Hippocampal formation (tissue), 2 donors: Measurements from ENCODE around the gene VSIG10L.

Experiments used
- DNase-seq, 2 donors: peaks; one replicate each; lab custom pipeline; 2025; lab: John Stamatoyannopoulos, UW

VSIG10L gene

DNA sequence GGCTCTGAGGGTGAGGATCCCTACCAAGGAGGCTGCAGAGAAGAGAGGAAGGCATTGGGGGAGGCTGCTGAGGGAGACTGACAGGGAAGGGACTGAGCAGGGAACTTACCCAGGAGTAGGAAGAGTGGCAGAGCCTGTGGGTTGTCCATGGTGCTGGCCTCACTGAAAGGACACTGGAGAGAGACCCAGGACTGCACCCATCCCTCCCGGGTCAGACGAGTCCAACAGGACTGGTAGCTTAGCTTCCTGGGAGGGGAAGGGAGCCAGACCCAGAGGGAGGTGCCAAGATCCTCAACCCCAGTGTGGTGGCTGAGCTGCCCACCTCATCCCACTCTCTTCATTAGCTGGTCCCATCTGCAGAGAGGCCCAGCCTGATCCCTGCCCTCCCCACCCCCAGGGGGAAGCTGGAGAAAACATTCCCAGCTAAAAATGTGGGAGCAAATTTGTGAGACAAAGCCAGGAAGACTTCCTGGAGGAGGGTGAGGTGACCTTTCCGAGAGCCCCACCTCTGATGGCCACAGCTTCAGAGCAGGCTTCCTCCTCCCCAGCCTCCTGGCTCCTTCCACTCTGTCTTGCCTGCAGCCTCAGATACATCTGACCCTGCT lies at the start of gene VSIG10L:
VSIG10L (minus strand) TSS at position 164 of the 605 bp plus-strand sequence; CDS start at position 149, 15 bp downstream.
- no peak for DNase-seq

DNA sequence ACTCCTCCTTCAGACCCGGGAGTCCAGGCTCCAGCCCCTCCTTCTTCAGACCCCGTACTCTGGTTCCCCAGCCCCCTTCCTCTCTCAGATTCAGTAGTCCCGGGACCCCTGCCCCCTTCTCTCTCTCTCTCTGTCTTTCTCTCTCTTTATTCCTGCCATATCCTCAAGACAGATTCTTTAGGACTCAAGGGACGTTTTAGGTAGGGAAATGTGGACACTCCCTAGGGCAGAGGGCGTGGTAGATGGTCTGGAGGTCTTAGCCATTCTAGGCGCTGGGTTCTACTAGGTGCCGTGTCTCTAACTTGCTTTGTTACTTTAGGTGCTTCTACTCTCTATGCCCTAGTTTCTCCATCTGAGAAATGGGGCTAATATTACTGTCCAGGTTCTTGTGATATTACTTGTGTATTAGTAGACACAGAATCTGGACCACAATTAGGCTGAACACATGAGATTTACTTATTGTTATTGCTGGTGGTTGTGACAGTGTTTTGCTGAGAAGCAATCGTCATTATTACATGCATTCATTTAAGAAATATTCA lies 49.2 kb upstream of the VSIG10L start:
- DNase-seq, result no peak

DNA sequence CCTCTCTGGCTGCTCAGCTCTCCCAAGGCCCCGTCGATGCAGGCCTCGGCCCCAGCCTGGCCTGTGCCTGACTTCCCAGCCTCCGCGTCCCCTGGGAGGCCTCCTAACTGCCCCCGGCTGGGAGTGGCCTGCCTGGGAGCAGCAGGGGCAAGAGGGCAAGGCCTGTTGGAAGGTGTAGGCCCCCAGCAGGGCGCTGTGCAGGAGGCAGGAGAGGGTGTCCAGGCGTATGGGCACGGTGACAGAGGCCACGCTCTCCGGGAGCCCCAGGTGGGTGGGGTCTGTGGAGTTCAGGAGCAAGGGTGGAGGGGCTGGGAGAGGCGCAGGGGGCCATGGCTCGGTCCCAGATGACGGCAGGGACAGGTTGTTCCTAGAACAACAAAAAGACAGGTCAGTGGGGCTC lies 47.2 kb upstream of the VSIG10L start:
- DNase-seq, result no peak

DNA sequence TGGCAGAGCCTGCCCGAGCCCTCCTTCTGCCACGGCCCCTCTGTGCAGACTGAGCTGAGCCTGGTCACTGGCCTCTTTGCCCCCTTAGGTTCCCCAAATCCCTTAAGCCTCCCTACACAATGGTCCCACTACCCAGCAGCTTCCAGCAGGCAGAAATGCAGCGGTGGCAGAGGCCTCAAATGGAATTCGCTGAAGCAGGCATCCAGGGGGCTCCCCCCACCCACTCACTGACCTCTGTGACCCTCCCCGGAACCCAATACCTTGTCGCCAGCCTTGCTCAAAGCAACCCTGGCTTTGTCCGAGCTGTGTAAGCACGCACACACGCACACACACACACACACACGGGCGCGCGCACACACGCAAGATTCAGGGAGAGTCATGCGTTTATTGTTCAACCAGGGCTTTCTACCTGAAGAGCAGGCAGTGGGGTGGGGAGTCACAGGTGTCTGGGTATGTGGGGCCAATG lies 46.0 kb upstream of the VSIG10L start, which contains the start of gene LIM2:
LIM2 (minus strand) TSS at position 51 of the 466 bp plus-strand sequence. CDS start 531 bp downstream, outside the sequence.
- DNase-seq, result no peak

DNA sequence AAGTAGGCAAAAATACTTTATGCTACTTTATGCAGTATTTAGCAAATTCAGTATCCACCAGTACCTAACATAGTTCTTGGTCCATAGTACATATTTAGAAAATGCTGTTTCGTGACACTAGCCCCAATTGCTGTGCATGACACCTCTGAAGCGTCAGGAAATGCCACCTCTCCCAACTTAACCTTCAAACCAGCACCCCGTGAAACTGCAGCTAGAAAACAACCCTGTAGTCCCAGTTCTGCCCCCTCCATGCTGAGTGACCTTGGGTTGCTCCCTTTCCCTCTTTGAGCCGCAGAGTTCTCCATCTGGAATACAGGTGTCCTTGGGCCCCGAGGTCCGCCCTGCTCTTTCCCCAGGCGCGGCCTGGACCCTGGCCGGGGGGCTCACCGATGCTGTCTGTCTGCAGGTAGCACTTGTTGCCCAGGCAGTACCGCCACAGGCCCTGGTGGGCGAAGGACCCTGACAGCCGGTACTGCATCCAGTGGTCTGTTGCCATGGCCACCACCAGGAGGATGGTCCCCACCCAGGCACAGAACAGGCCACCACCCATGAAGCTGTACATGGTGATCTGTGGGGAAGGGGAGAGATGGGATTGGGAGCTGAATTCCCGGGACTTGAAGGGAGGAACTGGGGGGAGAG lies 45.1 kb upstream of the VSIG10L start:
- DNase-seq, result no peak

DNA sequence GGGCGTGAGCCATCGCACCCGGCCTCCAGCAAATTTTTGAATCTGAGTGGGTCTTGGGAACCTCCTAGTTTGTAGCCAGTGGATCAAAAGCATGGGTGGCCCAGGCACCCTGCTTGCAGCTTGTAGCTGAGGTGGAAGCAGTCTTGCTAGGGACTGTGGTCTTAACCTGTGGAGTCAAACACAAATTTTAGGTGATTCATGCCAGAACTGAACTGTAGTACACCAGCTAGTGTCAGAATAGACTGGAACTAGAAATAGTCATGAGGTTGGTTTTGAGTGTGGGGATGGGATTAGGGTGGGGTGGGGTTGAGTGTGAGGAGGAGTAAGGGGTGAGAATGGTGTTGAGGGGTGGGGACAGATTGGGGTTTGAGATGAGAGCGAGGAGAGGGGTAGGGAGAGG lies 40.1 kb upstream of the VSIG10L start:
- no peak for DNase-seq

DNA sequence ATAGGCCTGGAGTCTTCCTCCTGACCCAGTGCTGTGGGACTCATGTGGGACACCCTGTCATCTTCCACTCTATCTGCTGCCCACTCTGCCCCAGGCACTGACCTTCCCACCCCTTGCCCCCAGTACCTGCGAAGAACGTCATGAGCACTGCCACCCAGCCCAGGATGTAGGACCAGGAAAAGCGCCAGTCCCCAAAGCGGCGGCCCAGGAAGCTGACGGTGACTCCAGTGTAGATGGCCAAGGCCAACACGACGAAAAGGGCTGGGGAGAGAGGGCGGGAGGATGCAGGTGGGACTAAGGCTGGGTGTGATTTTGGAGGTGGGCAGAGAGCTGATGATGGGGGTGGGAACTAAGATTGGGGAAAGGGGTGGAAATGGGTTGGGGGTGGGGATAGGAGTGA lies 38.4 kb upstream of the VSIG10L start:
- no peak for DNase-seq

DNA sequence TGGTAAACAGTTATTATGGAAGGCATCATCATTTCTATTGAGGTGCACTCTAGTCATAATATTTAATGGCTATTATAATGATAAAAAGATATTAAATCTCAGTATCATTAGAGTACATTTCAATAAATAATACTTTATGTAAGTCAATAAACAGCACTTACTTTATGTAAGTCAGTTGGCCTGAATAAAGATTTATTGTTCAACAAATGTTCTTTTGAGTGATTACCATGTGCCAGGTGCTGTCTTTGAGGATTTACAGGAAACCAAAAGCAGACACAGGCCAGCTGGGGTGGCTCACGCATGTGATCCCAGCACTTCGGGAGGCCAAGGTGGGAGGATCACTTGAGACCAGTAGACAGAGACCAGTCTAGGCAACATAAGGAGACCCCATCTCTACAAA lies 35.5 kb upstream of the VSIG10L start:
- DNase-seq, result no peak

DNA sequence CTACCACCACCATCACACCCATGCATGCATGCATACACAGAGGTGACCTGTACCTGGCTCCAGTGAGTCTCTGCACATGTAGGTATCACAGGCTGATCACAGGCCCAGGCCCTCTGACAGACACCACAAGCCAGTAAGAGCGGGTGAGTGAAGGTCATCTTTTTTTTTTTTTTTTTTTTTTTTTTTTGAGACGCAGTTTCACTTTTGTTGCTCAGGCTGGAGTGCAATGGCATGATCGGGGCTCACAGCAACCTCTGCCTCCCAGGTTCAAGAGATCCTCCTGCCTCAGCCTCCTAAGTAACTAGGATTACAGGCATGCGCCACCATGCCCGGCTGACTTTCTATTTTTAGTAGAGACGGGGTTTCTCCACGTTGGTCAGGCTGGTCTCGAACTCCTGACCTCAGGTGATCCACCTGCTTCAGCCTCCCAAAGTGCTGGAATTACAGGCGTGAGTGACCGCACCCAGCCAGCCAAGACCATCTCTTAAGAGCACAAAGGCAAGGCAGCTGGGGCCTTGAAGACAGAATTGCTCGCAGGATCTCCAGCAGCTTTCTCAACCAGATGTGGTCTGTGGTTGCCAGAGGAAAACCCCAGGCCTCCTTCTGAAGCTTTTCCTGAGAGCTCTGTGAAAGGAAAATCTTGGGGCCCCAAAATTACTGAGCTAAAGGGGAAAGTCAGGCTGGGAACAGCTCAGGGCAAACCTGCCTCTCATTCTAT lies 33.7 kb upstream of the VSIG10L start:
- DNase-seq, result no peak

DNA sequence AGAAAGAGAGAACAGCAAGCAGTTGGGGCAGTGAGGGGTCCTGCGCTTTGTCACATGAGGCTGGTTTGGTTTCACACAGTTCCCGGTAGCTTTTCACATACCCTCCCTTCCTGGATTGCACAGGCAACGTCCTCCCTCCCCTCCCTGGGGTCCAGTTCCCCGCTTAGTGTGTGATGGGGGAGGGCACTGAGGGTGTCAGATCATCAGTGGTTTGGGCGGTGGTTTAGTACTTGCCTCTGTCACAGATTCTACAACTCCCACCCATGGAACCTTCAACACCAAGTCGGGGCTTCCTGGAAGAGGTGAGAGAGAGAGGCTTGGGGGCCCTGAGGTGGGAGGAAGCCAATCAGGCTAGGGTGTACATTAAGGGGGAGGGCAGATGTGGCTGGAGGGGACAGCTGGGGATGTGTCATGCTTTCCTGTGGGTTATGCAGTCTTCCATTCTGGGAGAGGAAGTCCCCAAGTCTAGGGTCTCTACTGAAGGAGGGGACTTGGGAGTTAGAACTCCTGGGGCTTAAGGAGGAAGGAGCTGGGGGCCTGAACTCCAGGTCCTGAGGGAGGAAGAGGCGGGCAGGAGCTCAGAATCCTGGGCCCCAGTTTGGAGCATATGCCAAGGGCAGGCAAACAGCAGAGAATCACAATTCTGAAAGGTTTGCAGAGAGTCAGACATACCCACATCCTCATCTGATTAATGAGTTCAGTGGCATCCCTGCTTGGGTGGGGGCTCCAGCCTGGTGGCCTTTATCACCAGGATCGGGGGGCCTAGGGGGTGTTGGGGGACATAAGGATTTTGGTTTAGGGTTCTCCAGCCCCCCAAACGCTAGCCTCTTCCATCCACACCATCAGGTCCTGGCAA lies 30.9 kb upstream of the VSIG10L start, which contains the start of gene NKG7:
NKG7 (minus strand) TSS at position 6 of the 856 bp plus-strand sequence. CDS start 119 bp downstream, outside the sequence.
- DNase-seq, result no peak

DNA sequence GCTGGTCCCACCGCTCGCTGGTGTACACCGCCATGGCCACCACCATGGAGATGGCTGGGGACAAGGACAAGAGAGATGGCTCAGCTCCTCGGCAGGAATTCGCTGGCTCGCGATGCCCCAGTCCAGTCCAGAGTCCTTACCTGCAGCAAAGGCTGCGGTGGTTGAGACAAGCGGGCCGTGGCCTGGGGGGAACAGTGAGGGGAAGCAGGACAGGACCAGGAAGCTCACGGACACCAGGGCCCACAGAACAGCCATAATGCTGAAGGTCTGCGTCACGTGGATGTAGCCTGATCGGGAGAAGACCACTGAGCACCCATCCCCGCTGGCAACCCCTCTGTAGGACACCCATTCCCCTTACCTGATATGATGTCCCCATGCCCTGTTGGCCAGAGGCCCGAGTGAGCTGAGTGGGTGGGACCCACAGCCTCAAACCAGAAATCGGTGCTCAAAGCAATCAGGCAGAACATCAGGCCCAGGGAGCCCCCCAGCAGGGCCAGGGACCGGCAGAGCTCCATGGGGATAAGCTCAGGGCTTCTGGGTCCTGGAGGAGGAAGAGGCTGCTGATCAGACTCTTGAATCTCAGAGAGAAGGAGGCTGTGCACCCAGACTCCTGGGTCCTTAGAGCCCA lies 30.2 kb upstream of the VSIG10L start:
- no peak for DNase-seq

DNA sequence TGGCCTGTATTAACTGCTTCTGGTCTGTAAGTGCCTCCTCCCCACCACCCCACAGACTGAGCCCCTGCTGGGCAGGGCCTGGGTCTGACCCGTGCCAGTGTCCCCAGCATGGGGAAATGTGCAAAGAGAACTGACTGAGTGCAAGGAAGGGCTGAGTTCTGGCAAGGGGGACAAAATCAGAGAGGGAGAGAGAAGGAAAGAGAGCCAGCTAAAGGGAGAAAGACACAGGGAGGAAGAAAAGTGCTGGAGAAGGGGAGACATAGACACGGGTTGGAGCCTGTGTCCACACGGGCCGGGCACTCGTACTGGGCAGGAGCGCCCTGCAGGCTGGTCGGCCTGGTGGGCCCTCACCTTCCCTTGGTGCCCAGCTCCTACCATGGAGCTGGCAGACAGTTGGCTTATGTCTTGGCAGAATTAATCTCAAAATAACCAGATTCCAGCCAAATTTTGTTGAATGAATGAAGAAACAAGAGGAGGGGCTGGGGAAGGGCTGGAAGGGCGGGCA lies 29.3 kb upstream of the VSIG10L start:
- no peak for DNase-seq

DNA sequence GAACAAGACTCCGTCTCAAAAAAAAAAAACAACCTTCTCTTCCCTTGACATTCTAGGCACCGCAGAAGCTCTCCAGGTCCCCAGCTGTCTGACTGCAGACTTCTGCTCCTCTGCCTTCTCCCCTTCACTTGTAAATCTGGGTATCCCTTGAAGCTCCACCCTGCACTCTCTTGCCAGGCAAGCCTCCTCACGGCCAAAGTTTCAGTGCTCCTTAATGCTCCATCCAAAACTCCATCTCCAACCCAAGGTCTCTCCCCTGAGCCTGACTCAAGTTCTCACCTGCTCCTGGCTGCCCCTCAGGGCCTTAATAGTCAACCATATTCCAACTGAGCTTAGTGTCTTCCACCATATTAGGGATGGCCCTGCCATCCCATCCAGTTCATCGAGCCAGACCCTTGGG lies 28.3 kb upstream of the VSIG10L start:
- DNase-seq, result no peak

DNA sequence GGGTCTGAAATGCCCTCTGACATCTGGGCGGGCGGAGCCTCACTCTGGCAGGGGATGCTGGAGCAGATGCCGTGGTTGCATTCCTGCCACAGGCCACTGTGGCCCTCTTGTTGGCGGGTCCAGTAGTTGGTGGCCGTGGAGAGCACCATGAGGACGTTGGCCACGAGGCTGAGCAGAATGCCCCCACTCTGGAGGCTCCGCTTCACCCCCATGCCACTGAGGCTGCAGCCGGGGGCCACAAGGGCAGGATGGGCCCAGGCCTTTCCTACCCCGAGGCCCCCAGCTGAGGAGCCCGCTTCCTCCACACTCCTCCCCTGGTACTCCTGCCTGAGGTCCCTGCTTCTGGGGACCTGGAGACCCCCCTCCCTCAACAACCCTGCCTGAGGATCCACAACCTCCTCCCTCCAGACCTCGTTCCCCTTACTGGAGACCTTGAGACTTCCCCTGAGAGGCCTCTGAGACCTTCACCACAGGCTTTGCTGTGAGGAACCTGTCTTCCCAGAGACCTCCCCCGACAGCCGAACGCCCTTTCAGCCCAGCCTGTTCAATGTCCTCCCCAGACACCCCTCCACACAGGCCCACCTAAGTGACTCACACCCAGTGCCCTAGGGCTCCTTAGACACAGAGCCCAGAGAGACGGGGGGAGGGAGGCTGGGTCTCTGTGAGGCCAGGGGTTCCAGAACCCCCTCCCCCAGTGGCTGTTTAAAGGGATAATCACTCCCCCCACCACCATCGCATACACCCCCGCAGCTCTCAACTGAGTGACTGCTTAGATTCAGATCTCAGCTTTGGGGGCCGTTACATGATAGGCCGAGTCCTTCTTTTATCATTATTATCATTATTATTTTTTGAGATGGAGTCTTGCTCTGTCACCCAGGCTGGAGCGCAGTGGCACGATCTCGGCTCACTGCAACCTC lies 26.7 kb upstream of the VSIG10L start, which contains the start of gene CLDND2:
CLDND2 (minus strand) TSS at position 638 of the 917 bp plus-strand sequence; CDS start at position 212, 426 bp downstream.
- no peak for DNase-seq

DNA sequence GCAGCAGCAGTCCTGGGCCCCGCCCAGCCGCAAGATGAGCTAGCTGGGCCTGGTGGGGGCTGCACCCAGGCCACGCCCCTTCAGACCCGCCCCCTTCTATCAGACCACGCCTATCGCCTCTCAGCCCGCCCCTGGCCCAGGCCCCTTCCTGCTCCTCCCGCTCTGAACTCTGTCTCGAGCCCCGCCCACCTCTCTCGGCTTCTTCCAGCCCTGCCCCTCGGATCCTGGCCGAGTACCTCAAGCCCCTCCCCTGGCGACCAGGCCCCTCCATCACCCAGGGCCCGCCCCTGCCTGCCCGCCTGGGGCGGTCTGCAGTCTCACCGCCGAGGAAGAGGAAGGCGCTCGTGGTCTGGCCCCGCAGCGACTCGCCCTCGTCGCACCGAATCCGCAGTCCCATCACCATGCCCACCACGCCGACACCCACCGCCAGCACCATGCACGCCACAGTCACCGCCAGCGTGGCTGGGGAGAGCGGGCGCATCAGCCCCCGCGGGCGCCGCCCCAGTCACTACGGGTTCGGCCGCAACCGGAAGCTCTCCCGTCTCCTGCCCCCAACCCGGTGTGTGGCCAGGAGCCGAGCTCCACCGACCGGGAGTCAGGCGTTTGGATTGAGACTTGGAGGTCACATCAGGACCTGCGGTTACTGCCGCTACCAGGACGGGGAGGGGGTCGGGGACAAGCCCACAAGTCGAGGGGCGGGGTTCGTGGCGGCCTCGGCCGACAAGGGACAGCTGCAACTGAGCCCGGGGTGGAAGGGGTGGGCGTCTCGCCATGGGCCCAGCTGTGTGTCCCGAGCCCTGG lies 25.8 kb upstream of the VSIG10L start:
- DNase-seq, result peak; percentile 97 to 99

DNA sequence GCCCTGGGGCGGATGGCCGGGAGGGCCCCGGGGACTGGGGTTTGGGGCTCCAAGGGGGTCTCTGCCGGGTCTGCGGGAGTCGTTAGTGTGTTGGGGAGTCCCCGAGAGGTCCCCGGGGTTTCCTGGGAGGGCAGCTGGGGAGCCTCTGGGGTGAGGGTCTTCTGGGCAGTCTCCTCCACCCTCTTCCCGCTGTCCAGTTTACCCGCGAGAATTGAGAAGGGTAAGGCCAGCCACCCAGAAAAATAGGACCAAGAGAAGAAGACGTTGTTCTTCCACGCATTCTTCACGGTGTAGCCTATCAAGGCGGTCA lies 25.3 kb upstream of the VSIG10L start:
- DNase-seq, result no peak

DNA sequence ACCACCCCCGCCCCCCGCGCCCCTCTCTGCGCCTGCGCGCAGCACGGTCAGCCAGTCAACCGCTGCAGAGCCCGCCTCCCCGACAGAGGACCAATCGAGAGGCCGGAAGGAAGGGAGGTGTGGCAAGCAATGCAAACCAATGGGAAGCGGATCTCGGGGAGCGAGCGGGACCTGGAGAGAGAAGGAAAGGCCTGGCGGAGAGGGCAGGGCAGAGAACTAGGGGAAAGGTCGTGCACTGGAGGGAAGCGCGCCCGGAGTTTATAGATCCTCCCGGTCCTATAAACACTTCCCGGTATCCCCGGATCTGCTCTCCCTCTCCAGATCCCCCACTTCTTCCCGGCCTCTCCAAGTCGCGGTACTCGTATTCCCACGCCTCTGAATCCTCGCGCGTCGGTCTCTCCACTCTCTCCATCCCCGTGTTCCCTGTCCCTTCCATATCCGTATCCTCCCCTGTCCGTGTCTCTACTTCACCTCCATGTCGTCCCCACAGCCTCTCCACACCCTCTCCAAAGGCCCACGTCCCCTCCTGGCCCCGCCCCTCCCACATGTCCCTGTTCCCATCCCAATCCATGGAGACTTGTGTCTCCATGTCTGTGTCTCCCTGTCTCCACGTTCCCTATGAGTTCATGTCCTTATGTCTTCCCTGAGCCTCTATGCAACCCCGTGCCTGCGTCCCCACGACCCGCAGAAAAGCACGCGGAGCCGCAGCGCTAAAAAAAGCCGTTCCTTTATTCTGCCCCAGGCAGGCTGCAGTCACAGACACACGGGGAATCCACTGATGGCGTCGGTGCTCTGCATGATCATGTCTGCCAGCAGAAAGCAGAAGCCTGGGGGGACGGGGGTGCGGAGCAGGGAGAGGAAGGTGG lies 24.7 kb upstream of the VSIG10L start:
- peak; percentile 98 for DNase-seq

DNA sequence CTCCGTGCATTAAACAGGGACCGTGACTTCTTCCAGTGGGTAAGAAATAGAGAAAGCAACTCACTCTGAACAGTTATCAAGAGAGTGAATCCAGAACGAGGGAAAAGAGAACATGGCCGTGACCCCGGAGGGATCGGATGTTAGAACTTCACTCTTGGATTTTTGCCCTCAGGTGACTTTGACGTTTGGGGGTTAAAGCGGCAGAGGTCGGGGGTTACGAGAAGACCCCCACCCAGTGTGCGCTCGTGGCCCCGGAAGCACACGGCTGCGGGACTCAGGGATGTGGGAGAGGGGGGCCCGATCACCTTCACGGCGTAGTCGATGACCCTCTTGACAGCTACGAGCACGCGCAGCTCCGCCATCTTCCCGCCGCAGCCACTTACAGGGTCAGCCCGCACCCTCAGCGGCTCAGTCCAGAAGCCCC lies 24.0 kb upstream of the VSIG10L start, which contains the start of gene ETFB:
ETFB (minus strand) TSS at position 424 of the 424 bp plus-strand sequence; CDS start at position 362, 62 bp downstream.
- no peak for DNase-seq
